Activated naive CD4-positive, alpha-beta T cell treated with Interleukin-2 at 50 U/mL for 16 hours (primary cell): ENCODE measurements around the gene APOL4.

ENCODE experiments used
- DNase-seq: peaks from one replicate; pipeline ENCODE4 v3.0.0-alpha.2; 2020

APOL4 gene

DNA sequence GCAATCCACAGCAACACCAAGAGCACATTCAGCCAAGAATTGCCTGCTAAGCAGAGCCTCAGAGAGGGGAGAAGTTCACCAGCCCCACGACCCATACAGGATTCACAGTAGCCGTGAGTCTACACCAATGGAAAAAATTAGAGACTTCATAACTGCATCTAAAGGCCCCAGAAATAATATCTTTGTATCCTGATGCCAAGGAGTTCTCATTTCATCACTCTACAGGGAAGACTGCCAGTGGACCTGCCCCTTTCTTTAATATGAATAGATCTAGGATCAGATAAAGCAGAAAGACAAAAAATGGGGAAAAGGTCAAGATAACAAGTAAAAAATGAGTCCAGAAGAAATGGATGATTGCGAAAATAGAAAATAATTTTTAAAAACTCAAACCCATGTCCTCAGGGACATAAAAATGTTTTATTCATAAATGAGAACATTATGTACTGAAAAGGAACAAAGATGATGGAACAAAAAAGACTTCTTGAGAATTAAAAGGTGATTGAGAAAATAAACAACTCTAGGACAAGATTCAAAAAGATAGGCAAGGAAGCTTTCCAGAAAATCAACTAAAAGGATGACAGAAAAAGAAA, 50.5 kb downstream of the APOL4 start:
- no peak for DNase-seq

DNA sequence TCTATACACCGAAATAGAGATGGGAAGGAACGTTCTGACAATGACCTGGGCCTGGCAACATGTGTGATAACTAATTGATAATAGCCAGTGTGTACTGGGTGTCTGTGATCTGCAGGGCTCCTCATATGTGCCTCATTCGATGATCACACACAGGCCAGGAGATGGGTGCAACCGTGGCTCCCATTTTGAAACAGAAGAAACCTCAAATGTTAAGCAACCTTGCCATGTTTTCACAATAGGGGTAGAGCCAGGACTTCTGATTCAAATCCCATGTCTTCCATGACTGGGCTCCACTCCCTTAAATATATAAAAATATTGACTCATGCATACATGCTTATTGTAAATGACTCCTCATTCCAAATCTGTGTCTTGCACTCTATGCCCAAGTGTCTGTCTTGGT, 52.2 kb downstream of the APOL4 start:
- DNase-seq, result no peak

DNA sequence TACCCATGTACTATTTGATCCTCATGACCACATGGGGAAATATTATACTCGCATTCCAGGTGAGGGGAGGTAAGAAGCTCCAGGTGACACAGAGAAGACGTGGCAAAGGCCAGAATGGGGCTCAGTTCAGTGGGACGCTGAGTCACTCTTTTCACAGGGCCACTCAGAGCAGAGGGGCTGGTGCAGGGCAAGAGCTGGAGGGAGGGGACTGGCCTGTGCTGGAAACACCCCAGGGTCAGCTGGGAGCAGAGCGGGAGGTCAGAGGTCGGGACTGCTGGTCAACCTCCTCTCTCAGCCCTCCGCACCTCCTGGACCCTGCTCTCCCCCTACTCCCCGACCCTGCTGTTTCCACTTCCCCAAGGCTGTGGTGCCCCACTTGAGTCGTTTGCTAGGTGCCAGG, 53.2 kb downstream of the APOL4 start:
- DNase-seq, result no peak

DNA sequence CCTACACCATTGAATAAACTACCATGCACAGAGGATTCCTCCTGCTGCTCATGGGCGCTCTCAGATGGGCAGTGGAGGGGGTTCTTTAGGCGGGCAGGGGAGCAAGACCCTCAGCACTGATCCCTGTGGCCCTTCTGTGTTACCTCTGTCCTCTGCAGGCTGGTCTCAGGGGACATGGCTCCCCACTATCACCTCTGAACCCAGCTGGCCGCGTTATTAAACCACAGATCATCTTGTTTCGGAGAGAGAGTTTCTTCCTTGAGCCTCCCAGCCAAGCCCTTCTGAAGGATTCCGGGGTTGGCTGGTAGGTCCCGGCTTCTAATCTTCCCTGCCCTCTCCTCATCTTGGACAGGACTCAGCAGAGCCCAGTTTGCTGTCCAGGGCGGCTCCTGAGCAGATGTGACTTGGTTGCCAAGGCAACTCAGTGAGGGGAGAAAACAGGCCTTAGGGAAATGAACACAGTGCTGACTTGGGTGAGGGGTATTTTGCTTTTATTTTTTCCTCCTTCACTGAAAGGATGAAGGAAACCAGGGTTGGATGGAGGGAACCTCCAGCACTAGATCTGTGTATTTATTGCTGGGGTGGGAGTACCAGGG, 54.3 kb downstream of the APOL4 start:
- DNase-seq, result no peak

DNA sequence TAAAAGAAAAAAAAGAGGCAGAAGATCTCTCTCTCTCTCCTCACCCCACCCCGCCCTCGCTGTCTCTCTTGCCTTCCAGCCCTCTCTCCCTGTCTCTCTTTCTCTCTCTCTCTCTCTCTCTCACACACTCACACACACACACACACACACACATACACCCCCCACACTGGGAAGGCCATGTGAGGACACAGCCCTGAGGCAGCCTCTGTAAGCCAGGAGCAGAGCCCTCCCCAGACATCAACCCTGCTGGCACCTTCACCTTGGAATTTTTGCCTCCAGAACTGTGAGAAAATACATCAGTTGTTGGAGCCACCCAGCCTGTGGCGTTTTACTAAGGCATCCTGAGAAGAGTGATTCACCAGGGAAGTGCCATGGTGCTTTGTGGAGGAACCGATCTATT, 55.7 kb downstream of the APOL4 start:
- DNase-seq, result no peak

DNA sequence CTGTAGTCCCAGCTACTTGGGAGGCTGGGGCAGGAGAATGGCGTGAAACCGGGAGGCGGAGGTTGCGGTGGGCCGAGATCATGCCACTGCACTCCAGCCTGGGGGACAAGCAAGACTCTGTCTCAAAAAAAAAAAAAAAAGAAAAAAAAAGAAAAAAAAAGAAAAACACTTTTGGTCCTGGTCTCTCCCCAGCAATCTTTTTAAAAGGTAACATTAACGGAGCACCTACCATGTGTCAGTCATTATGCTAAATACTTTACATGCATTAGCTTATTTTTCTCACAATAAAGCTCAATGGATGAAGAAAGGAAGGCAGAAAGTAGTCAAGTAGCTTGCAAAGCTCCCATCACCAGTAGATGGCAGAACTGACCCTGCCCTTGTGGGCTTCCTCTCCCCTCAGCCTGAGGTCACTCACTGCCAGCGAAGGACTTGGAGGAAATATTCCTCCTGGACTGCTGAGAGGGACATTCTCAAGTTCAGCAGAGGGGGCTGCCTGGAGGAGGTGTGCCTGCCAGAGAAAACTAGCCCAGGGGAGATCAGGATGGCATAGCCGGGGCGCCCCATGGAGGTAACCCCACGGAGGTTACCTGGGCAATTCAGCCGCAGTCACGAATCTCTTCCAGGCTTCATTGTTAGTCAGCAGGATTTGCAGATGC, 56.6 kb downstream of the APOL4 start:
- peak; percentile 26 for DNase-seq

DNA sequence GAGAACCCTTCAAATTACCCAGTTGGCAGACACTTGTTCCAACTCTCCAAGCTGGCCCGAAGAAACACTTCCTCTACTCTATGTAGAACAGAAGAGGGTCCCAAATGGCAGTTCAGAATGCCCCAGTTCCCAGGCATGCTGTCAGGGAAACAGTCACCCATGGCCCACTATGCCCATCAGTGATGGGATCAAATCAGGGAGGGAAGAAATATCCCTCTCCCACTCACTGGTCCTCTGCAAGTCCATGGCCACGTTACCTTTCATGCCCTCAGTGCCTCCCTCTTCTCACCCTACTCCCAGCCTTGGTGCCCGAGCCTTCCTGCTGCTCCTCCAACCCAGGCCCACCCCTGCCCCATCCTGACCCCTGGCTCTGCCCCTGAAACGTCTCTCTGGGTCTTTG, 57.7 kb downstream of the APOL4 start:
- no peak for DNase-seq

DNA sequence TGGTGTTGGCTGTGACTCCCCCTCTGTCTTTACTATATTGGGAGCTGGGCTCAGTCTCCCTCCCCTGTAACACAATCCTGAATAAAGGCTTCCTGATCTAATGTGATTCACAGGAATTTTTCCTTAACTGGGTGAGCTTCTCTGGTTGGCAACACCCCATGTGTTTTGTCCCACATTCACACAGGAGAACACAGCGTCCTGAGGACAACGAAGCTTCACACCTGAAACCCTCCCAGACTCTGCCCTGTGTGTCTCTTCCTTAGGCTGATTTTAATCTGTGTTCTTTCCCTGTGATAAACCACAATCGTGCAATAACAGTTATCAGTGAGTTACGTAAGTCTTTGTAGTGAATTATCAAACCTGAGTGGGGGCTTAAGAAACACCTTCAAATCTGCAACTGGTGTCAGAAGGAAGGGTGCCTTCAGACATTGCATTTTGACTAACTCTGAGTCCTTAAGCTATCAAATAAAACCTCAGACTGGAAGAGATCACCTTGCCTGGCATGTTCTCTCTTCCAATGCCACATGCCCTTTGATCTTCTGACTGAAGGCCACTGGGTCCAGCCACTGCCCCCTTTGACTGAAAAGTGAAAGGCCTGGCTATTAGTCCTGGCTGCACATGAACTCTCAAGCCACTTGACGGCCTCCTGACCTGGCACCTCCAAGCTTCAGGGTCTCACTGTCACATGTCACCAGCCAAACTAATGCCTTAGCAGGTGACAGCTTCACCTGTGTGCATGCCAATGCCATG, 58.4 kb downstream of the APOL4 start:
- no peak for DNase-seq

DNA sequence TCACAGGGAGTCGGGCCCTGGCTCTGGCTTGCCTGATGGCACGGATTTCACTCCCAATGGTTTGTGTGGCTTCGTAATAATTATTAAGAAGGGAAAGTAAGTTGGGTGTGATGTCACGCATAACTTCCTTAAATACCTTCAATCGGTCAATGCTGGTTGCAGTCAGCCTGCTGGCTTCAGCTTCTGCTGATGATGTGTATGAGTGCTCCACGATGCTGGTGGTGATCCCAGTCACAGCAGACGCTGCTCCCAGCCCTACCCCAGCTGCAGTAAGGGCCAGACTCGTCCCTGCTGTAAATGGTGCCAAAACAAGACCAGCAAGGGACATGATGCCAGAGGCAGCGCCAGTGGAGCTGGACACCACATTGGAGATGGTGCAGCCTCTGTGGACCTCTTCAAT, 60.1 kb downstream of the APOL4 start:
- no peak for DNase-seq
